Thyroid gland (tissue), 4 donors: Measurements from ENCODE around the gene UNC50. TPM values are rescaled to one million over a fixed set of nuclear protein-coding genes. Genes with fewer than 3 reads are reported as not detected.

Experiments
- DNase-seq, 2 donors: peaks; one replicate each; pipeline ENCODE4 v3.0.0-alpha.2; 2019
- H3K27ac ChIP-seq, 3 donors: fragments of 200-600 bp; sonication (generic); 1 replicate in 2 of 3; 2 replicates in 1 of 3; pipeline ENCODE4 v1.5.1; 2016 to 2019; ENCODE audit warnings: mild to moderate bottlenecking in 1 of 3, moderate library complexity in 1 of 3
- H3K27me3 ChIP-seq: fragments of 200-600 bp; sonication (generic); one replicate; pipeline ENCODE4 v1.5.1; 2019
- H3K36me3 ChIP-seq, 2 donors: fragments of 200-600 bp; sonication (generic); one replicate each; pipeline ENCODE4 v1.5.1; 2016 to 2019
- H3K4me1 ChIP-seq, 2 donors: fragments of 200-600 bp; sonication (generic); one replicate each; pipeline ENCODE4 v1.5.1; 2017 to 2019
- H3K4me3 ChIP-seq, 3 donors: fragments of 200-600 bp; sonication (generic); replicated peaks in 1 of 3; 1 replicate in 2 of 3; 2 replicates in 1 of 3; pipeline ENCODE4 v1.5.1; 2016; ENCODE audit warnings: mild to moderate bottlenecking in 1 of 3
- H3K9me3 ChIP-seq: fragments of 200-600 bp; sonication (generic); one replicate; pipeline ENCODE4 v1.5.1; 2017
- CTCF ChIP-seq, 6 experiments: fragments of 200-600 bp in 3 of 6; fragments of 450-650 bp in 3 of 6; sonication (generic) in 3 of 6; IDR thresholded peaks; one replicate each; pipeline ENCODE4 v1.5.1; 2016 to 2019; ENCODE audit warnings: antibody characterized with exemption in 6 of 6, mild to moderate bottlenecking in 2 of 6, inconsistent platforms in 1 of 6, moderate library complexity in 1 of 6
- POLR2A ChIP-seq, 2 donors: fragments of 450-650 bp; IDR thresholded peaks; one replicate each; pipeline ENCODE4 v1.6.1; 2017; ENCODE audit warnings: antibody characterized with exemption in 2 of 2, mild to moderate bottlenecking in 2 of 2, moderate library complexity in 1 of 2
- WGBS, 2 donors: methylation state at CpG; one replicate each; pipeline ENCODE4 v1.1.5; 2017; 5-methylcytosine and 5-hydroxymethylcytosine counted together
- intact Hi-C: fragments of 100-400 bp; cut with DNase I; formaldehyde crosslinking; loops from one replicate; pipeline ENCODE4 v1.15.1; 2023
- total RNA-seq, 4 donors: library from RNA; depleted of rRNA; stranded (reverse); fragments of >200 nt; gene quantifications; one replicate each; pipeline ENCODE4 v1.2.3, GENCODE V29; 2016

The UNC50 gene
- total RNA-seq, 4 donors from 2014 or later, result 75.3 to 86.1 (median 81.9) TPM

GRCh38 chr2:98632351-98632750 lies 24.0 kb downstream of the UNC50 start:
- intact Hi-C loops, result no loop called here
- H3K27me3 ChIP-seq, result no peaks in the 10 kb centered on the region
- no peaks in the 10 kb centered on the region for H3K9me3 ChIP-seq
- DNase-seq, result no peak
- peaks cover 0 to 3% of the 10 kb centered on the region in 2 donors for H3K36me3 ChIP-seq
- no peaks in the 10 kb centered on the region for H3K4me1 ChIP-seq
- H3K4me3 ChIP-seq, result no peak overlapping the region
- WGBS, 2 donors, result 89 to 90% methylated on average over 3 of the region's 3 CpGs
- no peak for TF ChIP-seq POLR2A (IDR thresholded peaks at IDR 0.05)
- TF ChIP-seq CTCF (IDR thresholded peaks at IDR 0.05), result no peak
- no peak overlapping the region for H3K27ac ChIP-seq

- Histone ChIP-seq H3K9me3 (no peaks in the 10 kb centered on the region), H3K4me3 (no peak overlapping the region), H3K36me3 (peaks cover 0 to 3% of the 10 kb centered on the region in 2 donors), H3K27me3 (no peaks in the 10 kb centered on the region), H3K4me1 (no peaks in the 10 kb centered on the region), H3K27ac (no peak overlapping the region)
- no peak for DNase-seq
- WGBS, 2 donors, result 75 to 77% methylated on average over 9 of the region's 9 CpGs
- TF ChIP-seq POLR2A (IDR thresholded peaks at IDR 0.05), result no peak
- peak in 1 of 6 experiments; percentile 2 for TF ChIP-seq CTCF (IDR thresholded peaks at IDR 0.05)
- intact Hi-C loops, result no loop called here
Measured at GRCh38 chr2:98634406-98635092, 26.2 kb downstream of the UNC50 start.

DNA sequence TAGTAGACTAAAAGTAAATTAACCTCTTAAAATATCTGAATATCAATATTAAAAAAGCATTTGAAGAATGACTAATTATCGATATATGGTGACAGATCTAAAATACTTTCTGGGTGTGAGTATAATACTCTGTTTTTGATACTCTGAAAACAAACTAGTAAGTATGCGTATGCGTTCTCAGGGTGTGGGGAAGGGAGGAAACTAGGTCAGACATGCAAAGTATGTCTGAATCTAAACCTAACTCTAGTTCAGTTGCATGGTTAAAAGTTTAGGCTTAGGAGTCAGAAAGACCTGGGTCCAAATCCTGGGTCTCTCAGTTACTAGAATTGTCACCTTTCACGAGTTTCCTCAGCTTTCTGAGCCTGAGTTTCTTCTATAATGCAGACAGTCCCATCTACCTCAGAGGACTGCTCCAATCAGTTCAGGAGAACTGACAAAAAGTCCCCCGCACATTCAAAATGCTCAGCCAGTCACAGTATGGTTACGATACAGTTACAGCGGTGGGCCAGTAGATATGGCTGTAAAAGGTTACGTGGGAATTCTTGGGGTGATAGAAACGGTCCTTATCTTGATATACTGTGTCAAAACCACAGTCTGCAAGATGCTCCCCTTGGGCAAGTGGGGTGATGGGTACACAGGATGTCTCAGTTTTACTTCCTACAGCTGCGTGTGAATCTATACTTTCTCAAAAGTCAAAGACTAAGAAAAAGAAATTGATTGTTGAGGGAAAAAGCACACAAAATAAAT lies 29.2 kb downstream of the UNC50 start:
- Histone ChIP-seq H3K36me3 (peaks cover 0 to 3% of the 10 kb centered on the region in 2 donors), H3K4me1 (no peaks in the 10 kb centered on the region), H3K9me3 (no peaks in the 10 kb centered on the region), H3K27me3 (no peaks in the 10 kb centered on the region), H3K4me3 (no peak overlapping the region), H3K27ac (no peak overlapping the region)
- intact Hi-C loops, result no loop called here
- TF ChIP-seq CTCF (IDR thresholded peaks at IDR 0.05) (no peak), POLR2A (IDR thresholded peaks at IDR 0.05) (no peak)
- DNase-seq, result no peak
- WGBS, 2 donors, result 85 to 87% methylated on average over 10 of the region's 10 CpGs

GRCh38 chr2:98643496-98644100 lies 35.2 kb downstream of the UNC50 start:
- Histone ChIP-seq H3K27me3 (no peaks in the 10 kb centered on the region), H3K36me3 (no peaks in the 10 kb centered on the region), H3K9me3 (no peaks in the 10 kb centered on the region), H3K4me3 (no peak overlapping the region), H3K27ac (no peak overlapping the region), H3K4me1 (no peaks in the 10 kb centered on the region)
- 92 to 95% methylated on average over 5 of the region's 5 CpGs for WGBS, 2 donors
- DNase-seq, result no peak
- TF ChIP-seq POLR2A (IDR thresholded peaks at IDR 0.05) (no peak), CTCF (IDR thresholded peaks at IDR 0.05) (no peak)
- intact Hi-C loops, result no loop called here

- no peak for TF ChIP-seq CTCF (IDR thresholded peaks at IDR 0.05)
- TF ChIP-seq POLR2A (IDR thresholded peaks at IDR 0.05), result no peak
- WGBS, 2 donors, result 86 to 87% methylated on average over 5 of the region's 5 CpGs
Measured at GRCh38 chr2:98647636-98648035, 39.2 kb downstream of the UNC50 start.

More at GRCh38 chr2:98647636-98648035, 39.2 kb downstream of the UNC50 start:
- H3K4me1 ChIP-seq, result no peaks in the 10 kb centered on the region
- intact Hi-C loops, result loop anchor here (2.0 kb wide), 1 partner anchor 189 kb away; no protein-coding TSS in a partner anchor
- H3K4me3 ChIP-seq, result no peak overlapping the region
- H3K36me3 ChIP-seq, result no peaks in the 10 kb centered on the region
- no peaks in the 10 kb centered on the region for H3K27me3 ChIP-seq
- DNase-seq, result no peak
- no peaks in the 10 kb centered on the region for H3K9me3 ChIP-seq
- H3K27ac ChIP-seq, result no peak overlapping the region
